GM18867 (cell line): ENCODE measurements around the gene RAB22A.
"Not testable (repeated sequence)": the region's sequence is repeated elsewhere in the genome, so short reads cannot be mapped to it uniquely, and the experiment has no call there.

Source experiments
- ATAC-seq: cut with Tn5 transposase; IDR thresholded peaks from one replicate; pipeline ENCODE4 v1.9.1; 2021; ENCODE audit warnings: mild to moderate bottlenecking, moderate library complexity; ENCODE audit not compliant: unreplicated experiment

The RAB22A gene

GRCh38 chr20:58407966-58408557, 98.5 kb downstream of the RAB22A start:
- peak; percentile 64 for ATAC-seq

DNA sequence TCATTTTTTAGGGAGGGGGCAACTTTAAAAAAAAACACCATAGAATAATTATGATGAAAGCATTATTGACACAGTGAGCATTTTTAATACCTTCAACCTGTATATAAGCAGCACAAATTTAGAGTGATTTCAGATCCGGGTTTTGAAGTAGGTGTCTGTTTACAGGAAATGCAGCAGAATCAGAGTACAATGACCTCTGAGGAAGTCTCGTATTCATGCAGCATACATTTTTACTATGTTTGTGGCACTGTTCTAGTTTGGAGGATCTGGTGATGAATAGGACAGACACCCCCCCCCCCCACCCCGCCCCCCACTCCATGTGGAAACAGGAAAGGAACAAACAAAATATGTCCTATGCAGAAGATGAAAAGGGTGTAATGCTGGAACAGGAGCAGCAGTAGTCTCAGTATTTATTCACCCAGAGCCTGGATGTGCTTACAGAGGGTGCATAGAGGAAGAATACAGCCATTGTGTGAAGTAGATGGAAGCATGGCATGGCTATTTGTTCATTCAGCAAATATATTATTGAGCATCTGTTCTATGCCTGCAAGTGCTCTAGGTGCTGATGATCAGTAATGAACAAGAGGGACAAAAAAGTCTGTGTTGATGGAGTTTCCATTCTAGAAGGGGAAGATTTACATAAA, 99.2 kb downstream of the RAB22A start:
- ATAC-seq = no peak

- not testable (repeated sequence) for ATAC-seq
Observed at GRCh38 chr20:58414216-58414615, 104.7 kb downstream of the RAB22A start.

GRCh38 chr20:58414786-58415185, 105.3 kb downstream of the RAB22A start:
- not testable (repeated sequence) for ATAC-seq

DNA sequence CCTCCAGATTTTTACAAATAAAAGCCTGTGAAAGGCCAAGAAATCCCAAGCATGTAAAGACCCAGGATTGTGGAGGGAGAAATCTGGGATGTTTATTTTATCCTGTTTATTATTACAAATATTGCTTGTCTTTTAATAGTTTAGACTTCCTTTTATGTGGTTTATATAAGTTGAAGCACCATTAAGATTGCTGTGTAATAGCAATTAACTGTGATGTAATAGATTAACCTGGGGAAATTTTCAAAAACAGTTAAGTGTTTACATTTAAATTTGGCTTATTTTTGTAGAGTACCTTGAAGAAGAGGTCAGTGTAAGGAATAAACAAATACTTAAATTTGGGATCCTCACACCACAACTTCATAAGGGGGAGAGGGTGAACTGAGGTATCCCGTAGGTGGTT, 106.5 kb downstream of the RAB22A start:
- no peak for ATAC-seq

GRCh38 chr20:58416835-58417234, 107.3 kb downstream of the RAB22A start:
- ATAC-seq = no peak
